B cell (primary cell): ENCODE data around the gene CACNA2D3. TPM values are rescaled to one million over a fixed set of nuclear protein-coding genes. Genes with fewer than 3 reads are reported as not detected.

Experiments
- ATAC-seq: fragments of 200-7000 bp; cut with Tn5 transposase; one replicate; pipeline ENCODE4 v1.10.0; 2021; ENCODE audit warnings: low read depth, mild to moderate bottlenecking, moderate number of reproducible peaks, moderate library complexity
- CTCF ChIA-PET: fragments of 350-600 bp; sonication (Branson Sonifier 250); formaldehyde crosslinking; loops from one replicate; lab custom pipeline; 2021; ENCODE audit warnings: antibody characterized with exemption, inconsistent platforms; lab: Charles Lee
- POLR2A ChIA-PET: fragments of 350-600 bp; sonication (Branson Sonifier 250); formaldehyde crosslinking; loops from one replicate; lab custom pipeline; 2021; ENCODE audit warnings: antibody characterized with exemption; lab: Charles Lee
- DNase-seq: peaks from one replicate; pipeline ENCODE4 v3.0.0; 2013
- H2AFZ ChIP-seq: 2 replicates; pipeline ENCODE4 v1.6.1; 2012; ENCODE audit warnings: mild to moderate bottlenecking, low read depth, low read length; ENCODE audit not compliant: insufficient read depth, poor library complexity, severe bottlenecking
- H3K27ac ChIP-seq, 2 donors: 1 replicate in 1 of 2; 2 replicates in 1 of 2; pipeline ENCODE4 v1.5.1; 2012 to 2013; ENCODE audit warnings: low read length in 2 of 2, mild to moderate bottlenecking in 2 of 2, moderate library complexity in 1 of 2
- H3K27me3 ChIP-seq, 4 experiments: fragments of 200-600 bp in 1 of 4; sonication (generic) in 1 of 4; replicated peaks in 1 of 4; 1 replicate in 2 of 4; 2 replicates in 2 of 4; pipeline versions ENCODE4 v1.6.1 to v1.7.0; 2013 to 2016; ENCODE audit warnings: low read length in 3 of 4, mild to moderate bottlenecking in 2 of 4, mixed read lengths in 1 of 4, moderate library complexity in 1 of 4; ENCODE audit not compliant: insufficient read depth in 4 of 4, control insufficient read depth in 3 of 4; ENCODE audit errors: control extremely low read depth in 1 of 4
- H3K36me3 ChIP-seq, 2 experiments: replicated peaks in 1 of 2; 1 replicate in 1 of 2; 2 replicates in 1 of 2; pipeline versions ENCODE4 v1.6.1 to v1.7.1; 2013; ENCODE audit warnings: low read length in 1 of 2; ENCODE audit not compliant: insufficient read depth in 2 of 2, control insufficient read depth in 1 of 2; ENCODE audit errors: control extremely low read depth in 1 of 2, extremely low read depth in 1 of 2
- H3K4me1 ChIP-seq, 2 donors: fragments of 200-600 bp in 1 of 2; sonication (generic) in 1 of 2; 1 replicate in 1 of 2; 2 replicates in 1 of 2; pipeline versions ENCODE4 v1.5.1 to v1.6.1; 2013 to 2017; ENCODE audit warnings: low read length in 2 of 2; ENCODE audit not compliant: control insufficient read depth in 2 of 2, insufficient read depth in 2 of 2
- H3K4me2 ChIP-seq: replicated peaks from 2 replicates; pipeline ENCODE3; 2012; ENCODE audit warnings: mild to moderate bottlenecking, low read depth, low read length; ENCODE audit not compliant: poor library complexity, severe bottlenecking
- H3K4me3 ChIP-seq, 5 experiments: fragments of 200-600 bp in 1 of 5; sonication (generic) in 1 of 5; 1 replicate in 3 of 5; 2 replicates in 2 of 5; pipeline versions ENCODE4 v1.5.1 to v1.7.0; 2011 to 2016; ENCODE audit warnings: low read length in 4 of 5, mild to moderate bottlenecking in 4 of 5, low read depth in 2 of 5, control low read depth in 1 of 5, moderate library complexity in 1 of 5; ENCODE audit not compliant: insufficient read depth in 1 of 5; ENCODE audit errors: control extremely low read depth in 1 of 5, extremely low read depth in 1 of 5
- H3K79me2 ChIP-seq: fragments of 200-600 bp; sonication (generic); one replicate; pipeline ENCODE4 v1.6.0; 2016; ENCODE audit warnings: low read length; ENCODE audit not compliant: control insufficient read depth, insufficient read depth
- H3K9ac ChIP-seq: fragments of 200-600 bp; sonication (generic); 2 replicates; pipeline ENCODE4 v1.6.1; 2017; ENCODE audit warnings: mild to moderate bottlenecking, low read length, moderate library complexity
- H3K9me3 ChIP-seq, 3 donors: one replicate each; pipeline versions ENCODE4 v1.6.1 to v1.7.1; 2013; ENCODE audit warnings: low read length in 2 of 3; ENCODE audit not compliant: control insufficient read depth in 2 of 3, insufficient read depth in 1 of 3; ENCODE audit errors: control extremely low read depth in 1 of 3
- H4K20me1 ChIP-seq: 2 replicates; pipeline ENCODE4 v1.6.0; 2012; ENCODE audit warnings: mild to moderate bottlenecking, low read length; ENCODE audit not compliant: insufficient read depth, control insufficient read depth, poor library complexity, severe bottlenecking
- H3K27ac Mint-ChIP-seq: one replicate; pipeline ENCODE4 v1.8.0; 2021; ENCODE audit warnings: mixed read lengths
- H3K27me3 Mint-ChIP-seq: one replicate; pipeline ENCODE4 v1.8.0; 2021; ENCODE audit warnings: mixed read lengths
- H3K4me1 Mint-ChIP-seq: one replicate; pipeline ENCODE4 v1.8.0; 2021; ENCODE audit warnings: mixed read lengths
- H3K4me3 Mint-ChIP-seq: one replicate; pipeline ENCODE4 v1.8.0; 2021; ENCODE audit warnings: mixed read lengths
- H3K9me3 Mint-ChIP-seq: one replicate; pipeline ENCODE4 v1.8.0; 2022; ENCODE audit warnings: mixed read lengths; ENCODE audit not compliant: insufficient read depth
- EZH2 ChIP-seq: IDR thresholded peaks from 2 replicates; pipeline ENCODE4 v1.6.1; 2012; ENCODE audit warnings: borderline replicate concordance, low read depth, mild to moderate bottlenecking, moderate library complexity, low read length; ENCODE audit not compliant: insufficient read depth, poor library complexity, severe bottlenecking
- WGBS: methylation state at CpG from one replicate; pipeline ENCODE4 v1.1.5; 2013; ENCODE audit warnings: missing lambda C conversion rate; ENCODE audit not compliant: insufficient coverage; 5-methylcytosine and 5-hydroxymethylcytosine counted together
- intact Hi-C: fragments of 100-400 bp; cut with micrococcal nuclease; formaldehyde crosslinking; loops from one replicate; pipeline ENCODE4 v1.10.0; 2022
- polyA plus RNA-seq: library from polyadenylated mRNA; depleted of rRNA; stranded (reverse); fragments of >200 nt; gene quantifications from 2 replicates; pipeline ENCODE4 v1.2.3, GENCODE V29; 2012
- total RNA-seq, 2 donors: library from RNA; stranded (reverse); fragments of 120-200 nt in 1 of 2; gene quantifications; 1 replicate in 1 of 2; 2 replicates in 1 of 2; pipeline versions ENCODE4 v1.2.3 to v1.2.4, GENCODE V29; 2013 to 2022
- TF ChIP-seq, protein P1 (sequence below): fragments of 200-600 bp; IDR thresholded peaks from one replicate; pipeline ENCODE4 v1.8.0; 2022; ENCODE audit warnings: antibody characterized with exemption, mild to moderate bottlenecking

Gene CACNA2D3
- total and polyA plus RNA-seq, 2 donors (not counting 1 experiment from before 2014, with no cell fraction given): not detected

DNA sequence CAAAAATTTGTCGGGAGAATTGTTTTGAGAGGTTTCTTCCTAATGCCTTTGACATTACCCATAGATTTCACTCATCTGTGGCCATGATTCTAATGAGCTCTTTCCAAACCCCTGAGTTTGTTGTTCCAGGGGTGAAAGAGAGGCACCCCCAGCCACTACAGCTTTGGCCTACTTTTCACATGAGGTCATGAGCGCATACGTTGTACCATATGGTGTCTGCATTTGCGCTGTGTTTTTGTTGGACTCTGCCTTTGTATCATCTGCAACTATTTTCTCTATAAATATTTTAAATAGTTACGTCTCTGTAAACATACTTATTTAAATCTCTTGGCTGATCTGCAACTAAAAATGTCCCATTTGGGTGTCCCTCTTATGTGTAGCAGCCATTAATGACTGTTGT is 697.6 kb downstream of the CACNA2D3 start:
- intact Hi-C loops: no loop called here
- Histone ChIP-seq H3K4me2 (no peak overlapping the region), H3K36me3 (no peaks in the 10 kb centered on the region), H3K9ac (no peak overlapping the region), H3K4me3 (no peak overlapping the region), H3K79me2 (no peaks in the 10 kb centered on the region), H3K4me1 (no peaks in the 10 kb centered on the region), H3K27me3 (no peaks in the 10 kb centered on the region), H4K20me1 (no peaks in the 10 kb centered on the region), H3K27ac (no peak overlapping the region), H3K9me3 (no peaks in the 10 kb centered on the region), H2AFZ (no peak overlapping the region)
- POLR2A ChIA-PET: no interaction called here
- Mint-ChIP-seq H3K9me3 (no peaks in the 10 kb centered on the region), H3K4me1 (no peaks in the 10 kb centered on the region), H3K27me3 (no peaks in the 10 kb centered on the region), H3K4me3 (no peak overlapping the region), H3K27ac (no peak overlapping the region)
- TF ChIP-seq EZH2: no peak
- TF ChIP-seq, protein P1, sequence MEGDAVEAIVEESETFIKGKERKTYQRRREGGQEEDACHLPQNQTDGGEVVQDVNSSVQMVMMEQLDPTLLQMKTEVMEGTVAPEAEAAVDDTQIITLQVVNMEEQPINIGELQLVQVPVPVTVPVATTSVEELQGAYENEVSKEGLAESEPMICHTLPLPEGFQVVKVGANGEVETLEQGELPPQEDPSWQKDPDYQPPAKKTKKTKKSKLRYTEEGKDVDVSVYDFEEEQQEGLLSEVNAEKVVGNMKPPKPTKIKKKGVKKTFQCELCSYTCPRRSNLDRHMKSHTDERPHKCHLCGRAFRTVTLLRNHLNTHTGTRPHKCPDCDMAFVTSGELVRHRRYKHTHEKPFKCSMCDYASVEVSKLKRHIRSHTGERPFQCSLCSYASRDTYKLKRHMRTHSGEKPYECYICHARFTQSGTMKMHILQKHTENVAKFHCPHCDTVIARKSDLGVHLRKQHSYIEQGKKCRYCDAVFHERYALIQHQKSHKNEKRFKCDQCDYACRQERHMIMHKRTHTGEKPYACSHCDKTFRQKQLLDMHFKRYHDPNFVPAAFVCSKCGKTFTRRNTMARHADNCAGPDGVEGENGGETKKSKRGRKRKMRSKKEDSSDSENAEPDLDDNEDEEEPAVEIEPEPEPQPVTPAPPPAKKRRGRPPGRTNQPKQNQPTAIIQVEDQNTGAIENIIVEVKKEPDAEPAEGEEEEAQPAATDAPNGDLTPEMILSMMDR: no peak
- no peak for DNase-seq
- CTCF ChIA-PET: no interaction called here
- WGBS: no CpG with 5 or more reads among the region's 5 CpGs
- ATAC-seq: no peak

GRCh38 chr3:54822206-54822605 is 699.9 kb downstream of the CACNA2D3 start:
- CTCF ChIA-PET: no interaction called here
- intact Hi-C loops: no loop called here
- H3K27ac Mint-ChIP-seq: no peak overlapping the region

More at GRCh38 chr3:54822206-54822605, 699.9 kb downstream of the CACNA2D3 start:
- Histone ChIP-seq H3K4me1 (no peaks in the 10 kb centered on the region), H3K4me2 (no peak overlapping the region), H4K20me1 (no peaks in the 10 kb centered on the region), H3K4me3 (no peak overlapping the region), H2AFZ (no peak overlapping the region), H3K79me2 (no peaks in the 10 kb centered on the region), H3K27ac (no peak overlapping the region), H3K9me3 (no peaks in the 10 kb centered on the region), H3K27me3 (no peaks in the 10 kb centered on the region), H3K9ac (no peak overlapping the region), H3K36me3 (no peaks in the 10 kb centered on the region)
- H3K4me3 Mint-ChIP-seq: no peak overlapping the region
- DNase-seq: no peak
- no CpG with 5 or more reads among the region's 1 CpG for WGBS
- TF ChIP-seq, protein P1: no peak
- TF ChIP-seq EZH2: no peak
- H3K27me3 Mint-ChIP-seq: no peaks in the 10 kb centered on the region
- POLR2A ChIA-PET: no interaction called here
- no peak for ATAC-seq
- no peaks in the 10 kb centered on the region for H3K4me1 Mint-ChIP-seq
- H3K9me3 Mint-ChIP-seq: no peaks in the 10 kb centered on the region
